DMS114 treated with DMSO at 0.1 percent for 48 hours (cell line): ENCODE data around the gene SLC1A3.

Source experiments
- DNase-seq: peaks from one replicate; lab custom pipeline; 2025; ENCODE audit not compliant: unreplicated experiment; lab: John Stamatoyannopoulos, UW

The SLC1A3 gene

GRCh38 chr5:36599986-36600779 lies 6.2 kb upstream of the SLC1A3 start:
- DNase-seq, result no peak

GRCh38 chr5:36600917-36601527 lies 5.4 kb upstream of the SLC1A3 start:
- no peak for DNase-seq

GRCh38 chr5:36602704-36603321 lies 3.6 kb upstream of the SLC1A3 start:
- no peak for DNase-seq

GRCh38 chr5:36605241-36605640 lies 1.2 kb upstream of the SLC1A3 start:
- no peak for DNase-seq

- no peak for DNase-seq
Measured at GRCh38 chr5:36606036-36606427, 374 bp upstream of the SLC1A3 start.

- DNase-seq, result no peak
Measured at GRCh38 chr5:36607114-36607571, 737 bp downstream of the SLC1A3 start.

GRCh38 chr5:36607838-36608783 lies 1.7 kb downstream of the SLC1A3 start:
- DNase-seq, result no peak

- DNase-seq, result no peak
Measured at GRCh38 chr5:36610621-36611020, 4.2 kb downstream of the SLC1A3 start.

- no peak for DNase-seq
Measured at GRCh38 chr5:36611520-36612274, 5.3 kb downstream of the SLC1A3 start.

- no peak for DNase-seq
Measured at GRCh38 chr5:36613241-36613640, 6.8 kb downstream of the SLC1A3 start.

- DNase-seq, result no peak
Measured at GRCh38 chr5:36613771-36614656, 7.6 kb downstream of the SLC1A3 start.

- DNase-seq, result no peak
Measured at GRCh38 chr5:36614657-36615308, 8.4 kb downstream of the SLC1A3 start.

- no peak for DNase-seq
Measured at GRCh38 chr5:36619012-36619635, 12.7 kb downstream of the SLC1A3 start.

GRCh38 chr5:36621985-36622384 lies 15.6 kb downstream of the SLC1A3 start:
- DNase-seq, result no peak

GRCh38 chr5:36623832-36624231 lies 17.4 kb downstream of the SLC1A3 start:
- no peak for DNase-seq

- DNase-seq, result no peak
Measured at GRCh38 chr5:36624277-36624676, 17.9 kb downstream of the SLC1A3 start.

- no peak for DNase-seq
Measured at GRCh38 chr5:36628695-36629094, 22.3 kb downstream of the SLC1A3 start.

GRCh38 chr5:36629729-36630128 lies 23.3 kb downstream of the SLC1A3 start:
- DNase-seq, result no peak
